Activated T-cell treated with anti-CD3 and anti-CD28 coated beads, Interleukin-2, amount 50 U/mL, for 72 hours (primary cell): ENCODE results near the gene ZBTB8B. TPM values are rescaled to one million over a fixed set of nuclear protein-coding genes. Genes with fewer than 3 reads are reported as not detected.
A peak's percentile ranks its signal among the peaks of the same experiment; 100 is the strongest.

Source experiments
- ATAC-seq, 2 donors: fragments of 150-1000 bp; cut with Tn5 transposase; replicated peaks in 1 of 2; 2 replicates each; pipeline ENCODE4 v1.10.0; 2021; ENCODE audit warnings: moderate library complexity in 2 of 2, mild to moderate bottlenecking in 1 of 2
- DNase-seq, 2 donors: peaks; one replicate each; pipeline ENCODE4 v3.0.0; 2021 to 2022; ENCODE audit warnings: mixed read lengths in 1 of 2
- H3K27ac Mint-ChIP-seq: one replicate; pipeline ENCODE4 v1.8.0; 2022; ENCODE audit warnings: mild to moderate bottlenecking, moderate library complexity, mixed read lengths
- H3K27me3 Mint-ChIP-seq: one replicate; pipeline ENCODE4 v1.8.0; 2022; ENCODE audit warnings: low read depth, mixed read lengths
- H3K36me3 Mint-ChIP-seq, 2 donors: one replicate each; pipeline ENCODE4 v1.8.0; 2022; ENCODE audit warnings: mixed read lengths in 2 of 2, mild to moderate bottlenecking in 1 of 2; ENCODE audit not compliant: insufficient read depth in 2 of 2
- H3K4me1 Mint-ChIP-seq: one replicate; pipeline ENCODE4 v1.8.0; 2022; ENCODE audit warnings: low read depth, mixed read lengths
- H3K4me3 Mint-ChIP-seq, 2 donors: one replicate each; pipeline ENCODE4 v1.8.0; 2022; ENCODE audit warnings: mild to moderate bottlenecking in 2 of 2, mixed read lengths in 2 of 2, moderate library complexity in 2 of 2
- H3K9me3 Mint-ChIP-seq, 2 donors: one replicate each; pipeline ENCODE4 v1.8.0; 2022; ENCODE audit warnings: mixed read lengths in 2 of 2
- total RNA-seq, 2 donors: library from RNA; stranded (reverse); gene quantifications; one replicate each; pipeline ENCODE4 v1.2.3, GENCODE V29; 2022

ZBTB8B gene
- total RNA-seq, 2 donors from 2014 or later: not detected

GRCh38 chr1:32500387-32501209 lies 35.7 kb downstream of the ZBTB8B start:
- Mint-ChIP-seq H3K36me3 (no peaks in the 10 kb centered on the region), H3K4me3 (peak overlapping the region; percentile 84 to 89), H3K27ac (no peak overlapping the region), H3K4me1 (peaks cover 6% of the 10 kb centered on the region), H3K9me3 (no peaks in the 10 kb centered on the region), H3K27me3 (peaks cover 52% of the 10 kb centered on the region)
- DNase-seq (peak; percentile 44 to 47), ATAC-seq (peak; percentile 83 to 86)

DNA sequence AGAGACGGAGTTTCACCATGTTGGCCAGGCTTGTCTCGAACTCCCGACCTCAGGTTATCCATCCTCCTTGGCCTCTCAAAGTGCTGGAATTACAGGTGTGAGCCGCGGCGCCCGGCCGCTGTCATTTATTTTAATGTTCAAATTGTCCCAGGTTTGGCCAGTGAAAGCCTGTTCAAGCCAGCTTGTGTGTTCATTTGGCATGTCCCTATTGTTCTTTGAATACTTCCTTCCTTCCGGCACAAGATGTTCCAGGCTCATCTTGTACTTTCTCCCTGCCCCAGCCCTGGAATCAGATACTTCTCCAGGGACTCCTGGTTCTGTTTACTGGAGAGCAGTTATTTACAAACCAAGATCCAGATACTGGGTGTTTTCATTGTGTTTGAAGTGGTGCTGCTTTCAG lies 37.0 kb downstream of the ZBTB8B start:
- Mint-ChIP-seq H3K27ac (no peak overlapping the region), H3K4me1 (peaks cover 6% of the 10 kb centered on the region), H3K9me3 (no peaks in the 10 kb centered on the region), H3K4me3 (peak overlapping the region; percentile 29 to 75), H3K36me3 (no peaks in the 10 kb centered on the region), H3K27me3 (peaks cover 50% of the 10 kb centered on the region)
- DNase-seq: no peak
- ATAC-seq: no peak

GRCh38 chr1:32503153-32503552 lies 38.3 kb downstream of the ZBTB8B start:
- Mint-ChIP-seq H3K9me3 (no peaks in the 10 kb centered on the region), H3K27ac (no peak overlapping the region)
- no peak for ATAC-seq

DNA sequence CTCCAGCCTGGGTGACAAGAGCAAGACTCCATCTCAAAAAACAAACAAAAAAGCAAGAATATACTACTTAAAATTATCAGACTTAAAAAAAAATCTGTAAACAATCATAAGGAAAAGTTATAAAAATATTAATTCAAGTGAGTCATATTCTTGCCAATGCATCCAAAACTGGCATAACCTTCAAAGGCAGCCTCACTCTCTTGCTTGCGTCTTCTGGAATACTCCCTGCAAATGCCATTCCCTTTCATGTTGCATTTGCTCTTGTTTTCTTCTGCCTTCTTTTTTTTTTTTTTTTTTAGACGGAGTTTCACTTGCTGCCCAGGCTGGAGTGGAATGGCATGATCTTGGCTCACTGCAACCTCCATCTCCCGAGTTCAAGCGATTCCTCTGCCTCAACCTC lies 42.1 kb downstream of the ZBTB8B start:
- Mint-ChIP-seq H3K27me3 (peaks cover 11% of the 10 kb centered on the region), H3K4me1 (no peaks in the 10 kb centered on the region), H3K4me3 (no peak overlapping the region), H3K36me3 (no peaks in the 10 kb centered on the region), H3K27ac (no peak overlapping the region), H3K9me3 (no peaks in the 10 kb centered on the region)
- DNase-seq: no peak
- no peak for ATAC-seq

More at GRCh38 chr1:32503153-32503552, 38.3 kb downstream of the ZBTB8B start:
- no peak for DNase-seq
- peaks cover 6% of the 10 kb centered on the region for H3K4me1 Mint-ChIP-seq
- H3K4me3 Mint-ChIP-seq: no peak overlapping the region
- no peaks in the 10 kb centered on the region for H3K36me3 Mint-ChIP-seq
- peaks cover 39% of the 10 kb centered on the region for H3K27me3 Mint-ChIP-seq

- Mint-ChIP-seq H3K4me3 (no peak overlapping the region), H3K9me3 (no peaks in the 10 kb centered on the region), H3K36me3 (no peaks in the 10 kb centered on the region), H3K27me3 (peaks cover 7% of the 10 kb centered on the region), H3K27ac (no peak overlapping the region), H3K4me1 (no peaks in the 10 kb centered on the region)
- ATAC-seq (no peak), DNase-seq (no peak)
Observed at GRCh38 chr1:32508761-32509160, 43.9 kb downstream of the ZBTB8B start.

- DNase-seq (no peak), ATAC-seq (no peak)
- no peak overlapping the region for H3K4me3 Mint-ChIP-seq
- no peak overlapping the region for H3K27ac Mint-ChIP-seq
- no peaks in the 10 kb centered on the region for H3K9me3 Mint-ChIP-seq
- no peaks in the 10 kb centered on the region for H3K36me3 Mint-ChIP-seq
- H3K4me1 Mint-ChIP-seq: no peaks in the 10 kb centered on the region
- H3K27me3 Mint-ChIP-seq: peaks cover 4% of the 10 kb centered on the region
Observed at GRCh38 chr1:32509939-32510338, 45.1 kb downstream of the ZBTB8B start.

Other genes with a start within 250 kb of the ZBTB8B start
- gene TMEM234, start 242.7 kb upstream of the ZBTB8B start, total RNA-seq: 10 to 100 TPM in 1 of 2 donors, 1 to 10 TPM in 1; 9.8 to 10.5 TPM
- 100 to 1,000 TPM; 241 to 276 TPM for gene EIF3I, start 242.7 kb upstream of the ZBTB8B start, total RNA-seq
- gene FAM167B, start 217.8 kb upstream of the ZBTB8B start, total RNA-seq: 1 to 10 TPM; 1.6 to 1.9 TPM
- 100 to 1,000 TPM; 227 to 254 TPM for gene LCK, start 213.8 kb upstream of the ZBTB8B start, total RNA-seq
- gene HDAC1, start 173.0 kb upstream of the ZBTB8B start, total RNA-seq: 100 to 1,000 TPM; 149 to 157 TPM
- 10 to 100 TPM; 12.3 to 14.9 TPM for gene MARCKSL1, start 128.8 kb upstream of the ZBTB8B start, total RNA-seq
- gene FAM229A, start 102.6 kb upstream of the ZBTB8B start, total RNA-seq: 10 to 100 TPM in 1 of 2 donors, 1 to 10 TPM in 1; 9.2 to 14.0 TPM
- 1 to 10 TPM; 1.2 to 1.9 TPM for gene TSSK3, start 102.5 kb upstream of the ZBTB8B start, total RNA-seq
- gene BSDC1, start 70.6 kb upstream of the ZBTB8B start, total RNA-seq: 10 to 100 TPM; 50.6 to 67.7 TPM
- gene ZBTB8A, start 74.4 kb downstream of the ZBTB8B start, total RNA-seq: 1 to 10 TPM in 1 of 2 donors, under 1 TPM in 1; 0.56 to 1.8 TPM
- 10 to 100 TPM; 61.2 to 77.4 TPM for gene ZBTB8OS, start 185.5 kb downstream of the ZBTB8B start, total RNA-seq
- gene RBBP4, start 186.1 kb downstream of the ZBTB8B start, total RNA-seq: 100 to 1,000 TPM; 252 to 274 TPM
- gene SYNC, start 237.7 kb downstream of the ZBTB8B start, total RNA-seq: not detected